GM21737 (cell line): ENCODE results near the gene RNU1-3.
A peak's percentile ranks its signal among the peaks of the same experiment; 100 is the strongest.
"Not testable (repeated sequence)": the region's sequence is repeated elsewhere in the genome, so short reads cannot be mapped to it uniquely, and the experiment has no call there.

Experiments
- ATAC-seq: cut with Tn5 transposase; IDR thresholded peaks from one replicate; pipeline ENCODE4 v1.9.1; 2021; ENCODE audit warnings: mild to moderate bottlenecking, moderate library complexity; ENCODE audit not compliant: unreplicated experiment

Gene RNU1-3

GRCh38 chr1:16656981-16657683, 9.6 kb downstream of the RNU1-3 start:
- ATAC-seq = not testable (repeated sequence)

- ATAC-seq = not testable (repeated sequence)
Observed at GRCh38 chr1:16656574-16656973, 10.2 kb downstream of the RNU1-3 start.

DNA sequence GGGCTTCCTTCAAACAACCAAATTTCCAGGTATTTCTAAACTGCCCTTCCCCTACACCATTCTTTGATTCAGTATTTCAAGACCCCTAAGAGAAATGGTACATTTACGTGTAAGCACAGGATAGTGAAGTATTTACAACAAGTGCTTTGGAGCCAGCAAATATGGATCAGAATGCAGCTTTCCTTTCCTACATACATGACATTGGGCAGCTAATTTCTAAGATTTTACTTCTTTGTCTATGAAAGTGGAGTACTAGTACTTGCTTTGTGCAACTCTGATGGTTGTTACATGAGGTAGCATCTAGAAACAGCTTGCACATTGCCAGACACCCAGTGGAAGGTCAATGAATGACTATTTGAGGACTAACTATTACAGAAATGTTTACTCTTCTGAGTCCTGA, 15.2 kb downstream of the RNU1-3 start:
- ATAC-seq = not testable (repeated sequence)

GRCh38 chr1:16649960-16650359, 16.8 kb downstream of the RNU1-3 start:
- not testable (repeated sequence) for ATAC-seq

DNA sequence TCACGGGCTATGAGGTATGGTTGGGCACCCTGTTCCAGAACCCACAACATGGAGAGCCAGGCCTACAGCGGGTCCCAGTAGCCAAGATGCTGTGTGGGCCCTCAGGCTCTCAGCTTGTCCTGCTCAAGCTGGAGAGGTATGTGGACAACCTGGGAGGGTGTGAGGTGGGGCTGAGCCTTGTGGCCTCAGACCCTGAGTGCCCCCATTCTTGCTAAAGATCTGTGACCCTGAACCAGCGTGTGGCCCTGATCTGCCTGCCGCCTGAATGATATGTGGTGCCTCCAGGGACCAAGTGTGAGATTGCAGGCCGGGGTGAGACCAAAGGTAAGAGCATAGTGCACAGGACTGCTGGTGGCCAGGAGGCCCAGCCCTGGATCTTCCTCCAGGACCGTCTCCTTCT, 17.4 kb downstream of the RNU1-3 start:
- ATAC-seq = not testable (repeated sequence)

- not testable (repeated sequence) for ATAC-seq
Observed at GRCh38 chr1:16648756-16649155, 18.0 kb downstream of the RNU1-3 start.

- not testable (repeated sequence) for ATAC-seq
Observed at GRCh38 chr1:16648250-16648649, 18.5 kb downstream of the RNU1-3 start.

GRCh38 chr1:16647179-16648176, 19.3 kb downstream of the RNU1-3 start:
- not testable (repeated sequence) for ATAC-seq

DNA sequence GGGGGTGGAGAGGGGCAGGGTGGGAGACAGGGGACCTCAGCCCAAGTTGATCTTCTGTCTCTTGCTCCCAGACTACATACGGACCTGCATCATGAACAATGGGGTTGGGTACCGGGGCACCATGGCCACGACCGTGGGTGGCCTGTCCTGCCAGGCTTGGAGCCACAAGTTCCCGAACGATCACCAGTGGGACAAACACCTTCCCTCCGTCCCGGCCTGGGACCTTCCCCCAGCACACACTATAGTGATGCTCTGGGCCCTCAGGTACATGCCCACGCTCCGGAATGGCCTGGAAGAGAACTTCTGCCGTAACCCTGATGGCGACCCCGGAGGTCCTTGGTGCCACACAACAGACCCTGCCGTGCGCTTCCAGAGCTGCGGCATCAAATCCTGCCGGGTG, 20.0 kb downstream of the RNU1-3 start:
- not testable (repeated sequence) for ATAC-seq

DNA sequence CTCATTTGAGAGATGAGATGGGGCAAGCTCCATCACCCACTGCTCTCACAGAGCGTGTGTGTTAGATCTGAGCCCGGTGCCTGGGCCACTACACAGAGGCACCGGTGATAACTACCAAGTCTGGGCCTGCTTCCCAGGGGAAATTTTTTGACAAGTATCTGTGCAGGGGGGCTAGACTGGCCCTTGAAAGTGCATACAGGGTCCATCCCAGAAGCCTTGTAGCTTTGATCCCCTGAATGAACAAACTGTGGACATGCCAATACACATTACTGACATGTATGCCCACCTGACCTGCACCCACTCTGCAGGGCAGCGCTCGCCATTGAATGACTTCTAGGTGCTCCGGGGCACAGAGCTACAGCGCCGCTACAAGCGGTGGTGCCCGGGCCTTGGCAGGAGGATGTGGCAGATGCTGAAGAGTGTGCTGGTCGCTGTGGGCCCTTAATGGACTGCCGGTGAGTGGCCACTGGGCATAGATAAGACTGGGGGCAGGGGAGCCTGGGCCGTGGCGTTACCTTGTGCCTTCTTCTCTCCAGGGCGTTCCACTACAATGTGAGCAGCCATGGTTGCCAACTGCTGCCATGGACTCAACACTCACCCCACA, 20.6 kb downstream of the RNU1-3 start:
- not testable (repeated sequence) for ATAC-seq

- ATAC-seq = not testable (repeated sequence)
Observed at GRCh38 chr1:16645271-16646060, 21.3 kb downstream of the RNU1-3 start.

DNA sequence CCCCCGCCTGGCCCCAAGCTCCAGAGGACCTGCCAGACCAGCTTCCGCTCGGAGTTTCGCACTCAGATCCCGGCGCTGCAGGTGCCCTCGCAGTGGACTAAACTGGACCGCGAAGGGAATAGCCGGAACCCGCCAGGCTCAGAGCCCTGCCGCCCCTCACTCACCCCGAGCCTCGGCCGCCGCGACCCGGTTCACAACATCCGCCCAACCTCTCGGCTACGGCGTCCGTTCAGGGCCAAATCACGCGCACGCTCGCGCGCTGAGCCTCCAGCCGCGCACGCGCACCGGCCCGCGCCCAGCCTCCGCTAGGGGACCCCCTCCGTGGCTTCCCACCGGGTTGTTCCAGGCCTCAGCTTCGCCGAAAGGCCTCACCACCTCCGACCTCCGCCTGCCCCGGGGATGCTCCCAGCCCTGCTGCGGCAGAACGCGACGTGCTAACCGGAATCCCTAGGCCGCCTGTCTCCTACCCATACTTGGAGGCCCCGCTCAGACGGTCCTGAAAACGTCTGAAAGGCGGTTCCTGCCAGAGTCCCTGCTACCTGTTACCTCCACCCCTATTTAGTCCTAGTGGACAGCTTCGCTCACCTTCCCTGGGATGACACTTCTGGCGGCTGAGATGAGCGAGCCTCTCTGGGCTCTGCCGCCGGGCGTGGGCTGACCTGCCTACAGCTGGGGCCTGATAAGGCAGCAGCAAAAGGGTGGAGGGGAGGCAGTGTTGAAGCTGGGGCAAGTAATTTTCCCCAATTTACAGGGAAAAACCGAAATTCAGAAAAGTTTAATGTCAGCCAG, 22.1 kb downstream of the RNU1-3 start:
- ATAC-seq = peak; percentile 73

DNA sequence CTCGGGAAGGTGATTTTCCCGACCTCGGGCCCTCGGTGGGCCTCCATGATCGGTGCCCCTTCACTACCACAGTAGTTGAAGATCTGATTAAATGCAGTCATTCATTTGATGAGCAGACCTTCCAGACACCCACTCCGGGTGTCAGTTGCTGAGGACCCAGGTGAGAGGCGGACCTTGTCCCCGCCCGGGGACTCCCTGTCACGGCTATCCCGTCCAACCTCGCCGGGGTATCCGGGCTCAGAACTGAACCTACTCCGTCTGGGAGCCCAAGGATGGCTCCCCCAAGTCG, 22.6 kb downstream of the RNU1-3 start:
- no peak for ATAC-seq

DNA sequence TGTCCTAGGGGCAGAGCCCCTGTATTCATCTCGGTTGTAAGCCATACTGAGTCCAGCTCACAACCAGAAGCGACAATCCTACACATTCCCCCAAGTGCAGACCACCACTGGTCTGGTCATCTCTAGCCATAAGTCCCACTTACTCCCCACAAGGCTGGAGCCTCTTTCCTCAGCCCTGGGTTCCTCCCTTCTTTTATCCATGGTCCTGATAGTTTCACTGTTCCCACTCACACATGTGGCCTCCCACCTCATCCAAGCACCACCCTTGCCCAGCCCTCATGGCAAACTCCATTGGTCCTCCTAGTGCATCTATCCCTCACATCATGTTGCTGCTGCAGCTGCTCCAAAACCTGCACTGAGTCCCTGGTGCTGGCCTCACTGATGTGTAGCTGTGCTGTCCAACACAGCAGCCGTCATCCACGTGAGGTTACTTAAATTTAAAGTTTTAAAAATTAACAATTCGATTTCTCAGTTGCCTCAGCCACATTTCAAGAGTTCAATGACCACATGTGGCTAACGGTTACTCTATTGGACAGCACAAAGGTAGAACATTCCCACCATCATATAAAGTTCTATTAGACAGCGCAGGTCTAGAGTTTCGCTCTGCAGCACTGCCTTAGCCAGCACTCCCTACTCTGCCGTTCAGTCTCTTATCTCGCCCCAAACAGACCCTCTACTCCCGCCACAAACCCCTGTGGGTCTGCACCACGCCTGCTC, 23.1 kb downstream of the RNU1-3 start:
- not testable (repeated sequence) for ATAC-seq

- ATAC-seq = not testable (repeated sequence)
Observed at GRCh38 chr1:16643001-16643411, 23.7 kb downstream of the RNU1-3 start.

DNA sequence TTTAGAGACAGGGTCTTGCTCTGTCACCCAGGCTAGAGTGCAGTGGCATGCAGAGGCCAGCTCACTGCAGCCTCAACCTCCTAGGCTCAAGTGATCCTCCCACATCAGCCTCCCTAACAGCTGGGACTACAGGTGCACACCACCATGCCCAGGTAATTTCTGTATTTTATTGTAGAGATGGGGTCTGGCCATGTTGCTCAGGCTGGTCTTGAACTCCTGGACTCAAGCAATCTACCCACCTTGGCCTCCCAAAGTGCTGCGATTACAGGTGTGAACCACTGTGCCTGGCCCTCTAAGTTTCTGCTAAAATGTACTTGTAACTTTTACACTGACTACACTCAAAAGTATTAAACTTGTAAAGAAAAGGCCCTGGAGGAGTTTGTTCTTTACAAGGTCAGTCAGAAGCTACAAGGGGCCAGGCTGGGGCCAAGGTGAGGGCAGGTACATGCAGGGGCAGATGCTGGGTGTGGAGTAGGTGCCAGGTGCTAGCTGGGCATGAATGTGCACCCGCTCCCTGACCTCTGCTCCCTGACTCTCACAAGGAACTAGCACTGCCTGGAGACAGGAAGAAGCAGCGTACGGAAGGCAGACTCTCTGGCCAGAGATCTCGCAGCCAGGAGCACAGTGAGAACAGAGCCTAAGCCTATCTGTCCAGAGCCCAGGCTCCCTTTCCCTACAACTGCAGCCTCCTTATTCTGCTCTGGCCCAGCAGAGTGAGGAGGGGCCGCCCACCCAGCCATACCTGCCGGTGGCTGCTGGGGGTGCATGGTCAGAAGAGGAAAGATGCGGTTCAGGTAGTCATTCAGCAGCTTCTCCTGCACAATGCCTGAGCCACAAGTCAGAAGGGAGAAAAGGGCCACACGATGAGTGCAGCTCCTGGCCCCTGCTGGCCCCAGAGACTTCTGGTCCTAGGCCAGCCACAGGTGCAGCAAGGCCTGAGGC, 24.5 kb downstream of the RNU1-3 start:
- not testable (repeated sequence) for ATAC-seq

GRCh38 chr1:16641159-16641975, 25.4 kb downstream of the RNU1-3 start:
- not testable (repeated sequence) for ATAC-seq
